ENCODE data around the gene IL21R.

IL21R gene

GRCh38 chr16:27460213-27460612 is 58.2 kb downstream of the IL21R start:
- TF ChIP-seq CTCF (IDR thresholded peaks at IDR 0.05; ENCODE audit: low read depth, low read length, poor library complexity, severe bottlenecking) (no peak), EZH2phosphoT487 (IDR thresholded peaks at IDR 0.05; ENCODE audit: borderline replicate concordance, low read length) (no peak)
- Histone ChIP-seq H3K4me3 (ENCODE audit: low read length) (no peak overlapping the region), H3K36me3 (ENCODE audit: control insufficient read depth, low read length) (peaks cover 24% of the 10 kb centered on the region), H3K4me1 (ENCODE audit: control insufficient read depth, low read length) (peaks cover 16% of the 10 kb centered on the region), H4K20me1 (ENCODE audit: control insufficient read depth, insufficient read depth, low read depth, low read length) (no peaks in the 10 kb centered on the region), H3K79me2 (ENCODE audit: control insufficient read depth, low read length) (no peaks in the 10 kb centered on the region), H3K27ac (ENCODE audit: low read depth, low read length) (no peak overlapping the region), H3F3A (ENCODE audit: control insufficient read depth, insufficient read depth) (no peaks in the 10 kb centered on the region), H3K9me3 (ENCODE audit: control insufficient read depth, insufficient read depth, low read length) (no peaks in the 10 kb centered on the region), H3K4me2 (ENCODE audit: low read length) (no peak overlapping the region), H3K9me2 (replicated peaks; ENCODE audit: control insufficient read depth, low read length) (no peaks in the 10 kb centered on the region), H3K27me3 (ENCODE audit: control insufficient read depth, low read length) (no peaks in the 10 kb centered on the region)

- Histone ChIP-seq H3K27me3 (ENCODE audit: control insufficient read depth, low read length) (no peaks in the 10 kb centered on the region), H3K27ac (ENCODE audit: low read depth, low read length) (no peak overlapping the region), H3K4me2 (ENCODE audit: low read length) (no peak overlapping the region), H3K4me1 (ENCODE audit: control insufficient read depth, low read length) (peaks cover 10% of the 10 kb centered on the region), H3K4me3 (ENCODE audit: low read length) (no peak overlapping the region), H3K9me2 (replicated peaks; ENCODE audit: control insufficient read depth, low read length) (no peaks in the 10 kb centered on the region), H3K9me3 (ENCODE audit: control insufficient read depth, insufficient read depth, low read length) (no peaks in the 10 kb centered on the region), H3K36me3 (ENCODE audit: control insufficient read depth, low read length) (peaks cover 30% of the 10 kb centered on the region), H3K79me2 (ENCODE audit: control insufficient read depth, low read length) (no peaks in the 10 kb centered on the region), H3F3A (ENCODE audit: control insufficient read depth, insufficient read depth) (no peaks in the 10 kb centered on the region), H4K20me1 (ENCODE audit: control insufficient read depth, insufficient read depth, low read depth, low read length) (no peaks in the 10 kb centered on the region)
- TF ChIP-seq CTCF (IDR thresholded peaks at IDR 0.05; ENCODE audit: low read depth, low read length, poor library complexity, severe bottlenecking) (no peak), EZH2phosphoT487 (IDR thresholded peaks at IDR 0.05; ENCODE audit: borderline replicate concordance, low read length) (no peak)
These were observed 58.9 kb downstream of the IL21R start for GRCh38 chr16:27460663-27461482.

GRCh38 chr16:27461483-27462171 is 59.7 kb downstream of the IL21R start:
- Histone ChIP-seq H3K4me2 (ENCODE audit: low read length) (no peak overlapping the region), H3K4me3 (ENCODE audit: low read length) (no peak overlapping the region), H3K9me3 (ENCODE audit: control insufficient read depth, insufficient read depth, low read length) (no peaks in the 10 kb centered on the region), H3K9me2 (replicated peaks; ENCODE audit: control insufficient read depth, low read length) (no peaks in the 10 kb centered on the region), H3K36me3 (ENCODE audit: control insufficient read depth, low read length) (peaks cover 38% of the 10 kb centered on the region), H3F3A (ENCODE audit: control insufficient read depth, insufficient read depth) (no peaks in the 10 kb centered on the region), H3K4me1 (ENCODE audit: control insufficient read depth, low read length) (peaks cover 5% of the 10 kb centered on the region), H4K20me1 (ENCODE audit: control insufficient read depth, insufficient read depth, low read depth, low read length) (no peaks in the 10 kb centered on the region), H3K79me2 (ENCODE audit: control insufficient read depth, low read length) (no peaks in the 10 kb centered on the region), H3K27me3 (ENCODE audit: control insufficient read depth, low read length) (no peaks in the 10 kb centered on the region), H3K27ac (ENCODE audit: low read depth, low read length) (no peak overlapping the region)
- TF ChIP-seq CTCF (IDR thresholded peaks at IDR 0.05; ENCODE audit: low read depth, low read length, poor library complexity, severe bottlenecking): no peak
- TF ChIP-seq EZH2phosphoT487 (IDR thresholded peaks at IDR 0.05; ENCODE audit: borderline replicate concordance, low read length): no peak
